IMR-90 (cell line): ENCODE results near the gene PODXL2. TPM values are rescaled to one million over a fixed set of nuclear protein-coding genes. Genes with fewer than 3 reads are reported as not detected.

Source experiments
- ATAC-seq: fragments of 200-7000 bp; cut with Tn5 transposase; 2 replicates; pipeline ENCODE4 v1.9.1; 2020; ENCODE audit warnings: low read depth, mild to moderate bottlenecking, moderate library complexity
- BruUV-seq: library from RNA; stranded (reverse); fragments of 400-500 nt; replicated peaks from 2 replicates; lab custom pipeline; 2021; lab: Mats Ljungman, UMichigan
- CTCF ChIA-PET: fragments of 300-600 bp; formaldehyde crosslinking; extraction: SDS; loops from one replicate; lab custom pipeline; 2021; ENCODE audit warnings: antibody characterized with exemption; lab: Yijun Ruan, JAX
- POLR2A ChIA-PET: fragments of 300-600 bp; sonication (Branson Sonifier 250); formaldehyde crosslinking; loops from one replicate; lab custom pipeline; 2022; ENCODE audit warnings: antibody characterized with exemption; ENCODE audit not compliant: unreplicated experiment; lab: Charles Lee
- DNase-seq: peaks from one replicate; pipeline ENCODE4 v3.0.0; 2013
- H2AFZ ChIP-seq: replicated peaks from 2 replicates; pipeline ENCODE3; 2013; ENCODE audit warnings: low read length, mild to moderate bottlenecking; ENCODE audit not compliant: poor library complexity
- H2AK5ac ChIP-seq: 2 replicates; pipeline ENCODE4 v1.6.1; 2013; ENCODE audit warnings: low read depth, low read length, inconsistent platforms
- H2AK9ac ChIP-seq: replicated peaks from 2 replicates; pipeline ENCODE3; 2013; ENCODE audit warnings: mild to moderate bottlenecking, low read depth, low read length, moderate library complexity; ENCODE audit not compliant: poor library complexity
- H2BK120ac ChIP-seq: 2 replicates; pipeline ENCODE4 v1.6.1; 2013; ENCODE audit warnings: low read depth, low read length, inconsistent platforms
- H2BK15ac ChIP-seq: 3 replicates; pipeline ENCODE4 v1.6.1; 2013; ENCODE audit warnings: low read depth, low read length, inconsistent platforms
- H2BK20ac ChIP-seq: 2 replicates; pipeline ENCODE4 v1.6.1; 2013; ENCODE audit warnings: low read depth, mild to moderate bottlenecking, inconsistent platforms, low read length, moderate library complexity
- H2BK5ac ChIP-seq: 2 replicates; pipeline ENCODE4 v1.6.1; 2013; ENCODE audit warnings: mild to moderate bottlenecking, low read depth, low read length, inconsistent platforms; ENCODE audit not compliant: poor library complexity, severe bottlenecking
- H3K14ac ChIP-seq: replicated peaks from 2 replicates; pipeline ENCODE4 v1.6.1; 2013; ENCODE audit warnings: low read depth, low read length, inconsistent platforms
- H3K18ac ChIP-seq: 2 replicates; pipeline ENCODE4 v1.6.1; 2013; ENCODE audit warnings: low read depth, low read length, control low read depth
- H3K23ac ChIP-seq: 2 replicates; pipeline ENCODE4 v1.6.1; 2013; ENCODE audit warnings: low read depth, low read length, inconsistent platforms
- H3K27ac ChIP-seq: 2 replicates; pipeline ENCODE4 v1.5.1; 2013; ENCODE audit warnings: mild to moderate bottlenecking, control low read depth, low read length; ENCODE audit not compliant: insufficient read depth
- H3K27me3 ChIP-seq: 2 replicates; pipeline ENCODE4 v1.6.1; 2013; ENCODE audit warnings: low read length; ENCODE audit not compliant: control insufficient read depth, insufficient read depth
- H3K36me3 ChIP-seq: 2 replicates; pipeline ENCODE4 v1.6.1; 2013; ENCODE audit warnings: low read length, mixed read lengths; ENCODE audit not compliant: control insufficient read depth, insufficient read depth
- H3K4ac ChIP-seq: 2 replicates; pipeline ENCODE4 v1.6.1; 2013; ENCODE audit warnings: low read depth, low read length, inconsistent platforms
- H3K4me1 ChIP-seq: 2 replicates; pipeline ENCODE4 v1.6.1; 2013; ENCODE audit warnings: low read length, mixed read lengths; ENCODE audit not compliant: control insufficient read depth, insufficient read depth
- H3K4me2 ChIP-seq: 2 replicates; pipeline ENCODE4 v1.6.1; 2013; ENCODE audit warnings: low read depth, mild to moderate bottlenecking, control low read depth, low read length, moderate library complexity
- H3K4me3 ChIP-seq: 2 replicates; pipeline ENCODE4 v1.5.1; 2013; ENCODE audit warnings: low read depth, mild to moderate bottlenecking, control low read depth, low read length, moderate library complexity; ENCODE audit not compliant: insufficient read depth
- H3K56ac ChIP-seq: 2 replicates; pipeline ENCODE4 v1.6.1; 2013; ENCODE audit warnings: low read length, inconsistent platforms; ENCODE audit not compliant: insufficient read depth; ENCODE audit errors: extremely low read depth
- H3K79me1 ChIP-seq, 2 experiments: 2 replicates each; pipeline ENCODE4 v1.6.1; 2013; ENCODE audit warnings: low read length in 2 of 2, inconsistent platforms in 1 of 2, low read depth in 1 of 2
- H3K9ac ChIP-seq: 2 replicates; pipeline ENCODE4 v1.6.1; 2013; ENCODE audit warnings: low read depth, low read length, control low read depth
- H3K9me1 ChIP-seq: 2 replicates; pipeline ENCODE4 v1.6.1; 2013; ENCODE audit warnings: low read length, inconsistent platforms; ENCODE audit not compliant: insufficient read depth
- H3K9me3 ChIP-seq: 2 replicates; pipeline ENCODE4 v1.6.1; 2013; ENCODE audit warnings: low read length; ENCODE audit not compliant: control insufficient read depth, insufficient read depth
- H4K20me1 ChIP-seq: 2 replicates; pipeline ENCODE4 v1.6.1; 2013; ENCODE audit warnings: low read length, inconsistent platforms; ENCODE audit not compliant: insufficient read depth
- H4K5ac ChIP-seq: 2 replicates; pipeline ENCODE4 v1.6.1; 2013; ENCODE audit warnings: mild to moderate bottlenecking, low read depth, low read length, control low read depth
- H4K8ac ChIP-seq, 2 experiments: 2 replicates each; pipeline ENCODE4 v1.6.1; 2013; ENCODE audit warnings: low read depth in 2 of 2, low read length in 2 of 2, control low read depth in 1 of 2, inconsistent platforms in 1 of 2
- H4K91ac ChIP-seq: 2 replicates; pipeline ENCODE4 v1.6.1; 2013; ENCODE audit warnings: low read depth, low read length, inconsistent platforms; ENCODE audit not compliant: insufficient read depth
- CEBPB ChIP-seq: IDR thresholded peaks from 2 replicates; pipeline ENCODE4 v1.6.1; 2012; ENCODE audit warnings: low read depth, low read length, improper control_type of control experiment
- CHD1 ChIP-seq: IDR thresholded peaks from 2 replicates; pipeline ENCODE4 v1.6.1; 2012; ENCODE audit warnings: low read depth, low read length, improper control_type of control experiment
- MXI1 ChIP-seq: IDR thresholded peaks from 2 replicates; pipeline ENCODE4 v1.6.1; 2012; ENCODE audit warnings: low read depth, mild to moderate bottlenecking, low read length, moderate library complexity, borderline replicate concordance
- RAD21 ChIP-seq: IDR thresholded peaks from 2 replicates; pipeline ENCODE4 v1.6.1; 2012; ENCODE audit warnings: low read length, improper control_type of control experiment
- RCOR1 ChIP-seq: IDR thresholded peaks from 2 replicates; pipeline ENCODE4 v1.6.1; 2012; ENCODE audit warnings: mild to moderate bottlenecking, low read length, improper control_type of control experiment; ENCODE audit not compliant: insufficient replicate concordance
- RFX5 ChIP-seq: IDR thresholded peaks from 2 replicates; pipeline ENCODE4 v1.8.0; 2012; ENCODE audit warnings: low read depth, mild to moderate bottlenecking, low read length, moderate library complexity
- SMC3 ChIP-seq: fragments of 150-350 bp; IDR thresholded peaks from 2 replicates; pipeline ENCODE4 v1.6.1; 2016; ENCODE audit warnings: low read depth, mild to moderate bottlenecking, antibody characterized with exemption, low read length, moderate library complexity
- WGBS, 2 experiments: methylation state at CpG; one replicate each; pipeline versions ENCODE4 v1.1.5 to v1.1.7; 2013; ENCODE audit warnings: missing lambda C conversion rate in 2 of 2; ENCODE audit not compliant: insufficient read length in 1 of 2; ENCODE audit errors: extremely low coverage in 2 of 2; 5-methylcytosine and 5-hydroxymethylcytosine counted together
- dilution Hi-C: fragments of 300-500 bp; cut with HindIII; formaldehyde crosslinking; loops from one replicate; pipeline ENCODE4 v1.14.3; 2018; ENCODE audit warnings: low sequenced_read_pairs; ENCODE audit not compliant: unreplicated experiment
- in situ Hi-C: fragments of 300-500 bp; cut with MboI; formaldehyde crosslinking; loops from 3 replicates; pipeline ENCODE4 v1.14.3; 2019; ENCODE audit warnings: low sequenced_read_pairs, inconsistent platforms, mixed read lengths
- intact Hi-C: fragments of 100-400 bp; cut with micrococcal nuclease; formaldehyde crosslinking; loops from 2 replicates; pipeline ENCODE4 v1.10.0; 2022
- polyA plus RNA-seq, 3 experiments: library from polyadenylated mRNA; depleted of rRNA; stranded (reverse); fragments of >200 nt; gene quantifications; 2 replicates each; pipeline ENCODE4 v1.2.3, GENCODE V29; 2012; ENCODE audit warnings: low replicate concordance in 1 of 3
- total RNA-seq: library from RNA; depleted of rRNA; stranded (reverse); fragments of >200 nt; gene quantifications from 2 replicates; pipeline ENCODE4 v1.2.3, GENCODE V29; 2012
- TF ChIP-seq, protein P1 (sequence below): fragments of 150-350 bp; IDR thresholded peaks from 2 replicates; pipeline ENCODE4 v1.6.1; 2017; ENCODE audit warnings: mild to moderate bottlenecking, antibody characterized with exemption, low read length, low read depth

The PODXL2 gene
- total and polyA plus RNA-seq, 2 of the 4 experiments (the other 2 are of a cell fraction) = 1.6 to 5.4 TPM

DNA sequence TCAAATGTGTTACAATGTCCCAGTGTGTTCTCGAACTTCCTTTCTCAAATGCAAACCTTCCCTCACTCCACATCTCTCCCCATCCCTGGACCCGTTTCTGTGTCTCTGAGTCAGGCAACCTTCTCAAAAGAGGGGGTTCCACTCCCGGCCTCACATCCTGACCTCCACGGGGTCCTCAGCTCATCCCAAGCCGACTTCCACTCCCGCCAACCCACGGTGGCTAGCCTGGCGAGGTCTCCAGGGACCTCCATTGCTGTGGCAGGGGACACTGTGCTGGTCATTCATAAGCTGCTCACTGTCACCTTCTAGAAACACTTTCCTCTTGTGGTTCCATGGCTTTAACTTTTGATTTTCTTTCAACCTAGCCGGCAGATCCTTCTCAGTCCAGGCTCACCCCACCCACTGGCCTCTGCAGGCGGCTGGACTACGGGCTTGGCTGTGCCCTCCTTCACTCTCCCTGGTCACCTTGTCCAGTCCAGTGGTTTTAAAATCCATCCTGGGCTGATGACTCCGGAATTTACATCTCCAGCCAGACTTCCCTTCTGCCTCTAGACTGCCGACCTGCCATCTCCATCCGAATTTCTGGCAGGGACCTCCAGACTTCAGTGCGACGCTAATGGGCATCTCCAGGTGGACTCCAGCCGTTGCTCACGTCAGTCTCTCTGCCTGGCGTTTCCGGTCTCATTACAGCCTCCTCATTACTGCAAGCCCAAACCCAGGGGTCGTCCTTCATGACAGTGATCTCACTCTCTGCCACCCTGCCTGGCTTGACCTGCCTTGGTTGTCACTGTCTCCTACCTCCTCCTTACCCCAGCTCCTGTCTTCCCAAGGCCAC lies 63.7 kb downstream of the PODXL2 start:
- no peak overlapping the region for H3K18ac ChIP-seq
- H3K14ac ChIP-seq = no peak overlapping the region
- no peak overlapping the region for H3K9ac ChIP-seq
- H3K27ac ChIP-seq = no peak overlapping the region
- no peak for ATAC-seq
- H2BK15ac ChIP-seq = no peak overlapping the region
- no peak overlapping the region for H2AK9ac ChIP-seq
- peaks cover 12% of the 10 kb centered on the region; the same call in 1 of the 2 replicates for H3K36me3 ChIP-seq
- H4K20me1 ChIP-seq = no peaks in the 10 kb centered on the region
- no peak overlapping the region for H2BK120ac ChIP-seq
- H4K5ac ChIP-seq = no peak overlapping the region
- POLR2A ChIA-PET = no interaction called here
- no peak overlapping the region for H3K4me2 ChIP-seq
- H3K4ac ChIP-seq = no peak overlapping the region; the same call in 1 of the 2 replicates
- H3K4me1 ChIP-seq = peaks cover 37% of the 10 kb centered on the region
- no peak overlapping the region for H2BK5ac ChIP-seq
- H2AK5ac ChIP-seq = peak overlapping the region; percentile 63
- in situ Hi-C loops = no loop called here
- H2BK20ac ChIP-seq = no peak overlapping the region; the same call in 1 of the 2 replicates
- no TSS peak for BruUV-seq
- H3K9me3 ChIP-seq = no peaks in the 10 kb centered on the region
- 92% methylated on average over 20 of the region's 21 CpGs; no CpG with 5 or more reads in 1 of the 2 experiments for WGBS, 2 experiments
- peaks cover 34% of the 10 kb centered on the region for H3K9me1 ChIP-seq
- H4K91ac ChIP-seq = no peak overlapping the region
- intact Hi-C loops = no loop called here
- H3K79me1 ChIP-seq = peaks cover 0 to 39% of the 10 kb centered on the region in 2 experiments; a peak in 2 of 4 replicates
- no peak overlapping the region for H4K8ac ChIP-seq
- no peak overlapping the region for H3K4me3 ChIP-seq
- H3K56ac ChIP-seq = no peak overlapping the region
- TF ChIP-seq SMC3 (no peak), RAD21 (no peak), RCOR1 (no peak), CHD1 (no peak), RFX5 (no peak), CEBPB (no peak), MXI1 (no peak)
- TF ChIP-seq, protein P1, sequence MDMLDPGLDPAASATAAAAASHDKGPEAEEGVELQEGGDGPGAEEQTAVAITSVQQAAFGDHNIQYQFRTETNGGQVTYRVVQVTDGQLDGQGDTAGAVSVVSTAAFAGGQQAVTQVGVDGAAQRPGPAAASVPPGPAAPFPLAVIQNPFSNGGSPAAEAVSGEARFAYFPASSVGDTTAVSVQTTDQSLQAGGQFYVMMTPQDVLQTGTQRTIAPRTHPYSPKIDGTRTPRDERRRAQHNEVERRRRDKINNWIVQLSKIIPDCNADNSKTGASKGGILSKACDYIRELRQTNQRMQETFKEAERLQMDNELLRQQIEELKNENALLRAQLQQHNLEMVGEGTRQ = no peak
- dilution Hi-C loops = no loop called here
- CTCF ChIA-PET = no interaction called here
- H3K23ac ChIP-seq = no peak overlapping the region
- no peak overlapping the region for H2AFZ ChIP-seq
- no peak for DNase-seq
- H3K27me3 ChIP-seq = no peaks in the 10 kb centered on the region
